HepG2 (cell line): ENCODE data around the gene NGEF. TPM values are rescaled to one million over a fixed set of nuclear protein-coding genes. Genes with fewer than 3 reads are reported as not detected.

ENCODE experiments used
- ARNT ChIP-seq: fragments of 450-650 bp; IDR thresholded peaks from 2 replicates; pipeline ENCODE4 v1.6.1; 2017
- ATM ChIP-seq: fragments of 450-650 bp; IDR thresholded peaks from 2 replicates; pipeline ENCODE4 v1.7.1; 2017; ENCODE audit warnings: mild to moderate bottlenecking, borderline replicate concordance
- FOSL2 ChIP-seq: sonication (generic); formaldehyde crosslinking; IDR thresholded peaks from 2 replicates; pipeline ENCODE4 v1.4.0; 2020; ENCODE audit warnings: missing genetic modification reagents
- FOXA1 ChIP-seq, 2 experiments: fragments of 450-650 bp in 1 of 2; sonication (generic) in 1 of 2; formaldehyde crosslinking in 1 of 2; IDR thresholded peaks; 2 replicates each; pipeline versions ENCODE4 v1.4.0 to v1.6.1; 2016 to 2020; ENCODE audit warnings: missing genetic modification reagents in 1 of 2
- HNF4G ChIP-seq, 2 experiments: sonication (generic) in 1 of 2; formaldehyde crosslinking in 1 of 2; IDR thresholded peaks; 2 replicates each; pipeline versions ENCODE4 v1.4.0 to v1.6.1; 2011 to 2020; ENCODE audit warnings: borderline replicate concordance in 2 of 2, low read depth in 2 of 2, mild to moderate bottlenecking in 2 of 2, low read length in 1 of 2, missing genetic modification reagents in 1 of 2, moderate library complexity in 1 of 2
- HNRNPH1 ChIP-seq: fragments of 200-400 bp; formaldehyde crosslinking; optimal IDR thresholded peaks from 2 replicates; pipeline ENCODE3; 2017; ENCODE audit warnings: mild to moderate bottlenecking, low read depth, low read length
- HNRNPL ChIP-seq: fragments of 200-400 bp; formaldehyde crosslinking; IDR thresholded peaks from 2 replicates; pipeline ENCODE4 v1.6.1; 2017; ENCODE audit warnings: mild to moderate bottlenecking, low read depth, low read length
- KLF11 ChIP-seq: IDR thresholded peaks from 2 replicates; pipeline ENCODE4 v1.6.1; 2016; ENCODE audit warnings: missing compliant biosample characterization
- SALL1 ChIP-seq: sonication (generic); formaldehyde crosslinking; IDR thresholded peaks from 2 replicates; pipeline ENCODE4 v1.8.0; 2022; ENCODE audit warnings: mild to moderate bottlenecking, missing genetic modification reagents
- SOX5 ChIP-seq: IDR thresholded peaks from 2 replicates; pipeline ENCODE4 v1.6.1; 2016; ENCODE audit warnings: borderline replicate concordance
- TBX2 ChIP-seq: sonication (generic); formaldehyde crosslinking; IDR thresholded peaks from 2 replicates; pipeline ENCODE4 v1.5.0; 2020; ENCODE audit warnings: missing genetic modification reagents, mild to moderate bottlenecking, borderline replicate concordance
- ZNF292 ChIP-seq: sonication (generic); formaldehyde crosslinking; IDR thresholded peaks from 2 replicates; pipeline ENCODE4 v1.8.1; 2022; ENCODE audit warnings: mild to moderate bottlenecking, low read depth, missing genetic modification reagents, borderline replicate concordance
- ZNF501 ChIP-seq: sonication (generic); formaldehyde crosslinking; IDR thresholded peaks from 2 replicates; pipeline ENCODE4 v1.5.1; 2020; ENCODE audit warnings: mild to moderate bottlenecking, moderate library complexity, missing genetic modification reagents
- ZNF644 ChIP-seq: IDR thresholded peaks from 2 replicates; pipeline ENCODE4 v1.6.1; 2016; ENCODE audit warnings: low read depth
- ZNF670 ChIP-seq: sonication (generic); formaldehyde crosslinking; IDR thresholded peaks from 2 replicates; pipeline ENCODE4 v1.8.0; 2022; ENCODE audit warnings: mild to moderate bottlenecking, missing genetic modification reagents, borderline replicate concordance
- ZNF782 ChIP-seq: sonication (generic); formaldehyde crosslinking; IDR thresholded peaks from 2 replicates; pipeline ENCODE4 v1.4.0; 2020; ENCODE audit warnings: missing genetic modification reagents, mild to moderate bottlenecking, borderline replicate concordance
- polyA plus RNA-seq, 8 experiments: library from polyadenylated mRNA; depleted of rRNA in 3 of 8; stranded (reverse) in 7 of 8; unstranded in 1 of 8; fragments of >200 nt; fragmentation: Illumina TruSeq in 4 of 8; extraction: Trizol in 4 of 8; gene quantifications; 2 replicates each; pipeline versions ENCODE4 v1.2.1 to v1.2.3, GENCODE V29; 2011 to 2016; ENCODE audit warnings: low read depth in 4 of 8, missing spikeins in 1 of 8, mixed read lengths in 1 of 8; ENCODE audit not compliant: insufficient read depth in 1 of 8
- total RNA-seq, 5 experiments: library from RNA; depleted of rRNA; stranded (reverse); fragments of >200 nt; fragmentation: Illumina TruSeq; extraction: Trizol; gene quantifications; 2 replicates each; pipeline ENCODE4 v1.2.3, GENCODE V29; 2016; ENCODE audit warnings: low read depth in 1 of 5
- TF ChIP-seq, protein P1 (sequence below): sonication (generic); formaldehyde crosslinking; IDR thresholded peaks from 2 replicates; pipeline ENCODE4 v1.4.0; 2020; ENCODE audit warnings: mild to moderate bottlenecking, missing genetic modification reagents, borderline replicate concordance
- TF ChIP-seq, protein P2 (sequence below): sonication (generic); formaldehyde crosslinking; IDR thresholded peaks from 2 replicates; pipeline ENCODE4 v1.5.0; 2020; ENCODE audit warnings: mild to moderate bottlenecking, missing genetic modification reagents, borderline replicate concordance
- TF ChIP-seq, protein P3 (sequence below): sonication (generic); formaldehyde crosslinking; IDR thresholded peaks from 2 replicates; pipeline ENCODE4 v1.8.0; 2022; ENCODE audit warnings: mild to moderate bottlenecking, missing genetic modification reagents, moderate library complexity
- TF ChIP-seq, protein P4 (sequence below): sonication (generic); formaldehyde crosslinking; IDR thresholded peaks from 2 replicates; pipeline ENCODE4 v1.8.1; 2023; ENCODE audit warnings: mild to moderate bottlenecking, missing genetic modification reagents, borderline replicate concordance
- TF ChIP-seq, protein P5 (sequence below): sonication (generic); formaldehyde crosslinking; IDR thresholded peaks from 2 replicates; pipeline ENCODE4 v1.8.1; 2023; ENCODE audit warnings: mild to moderate bottlenecking, missing genetic modification reagents

The NGEF gene
- total and polyA plus RNA-seq, 2 of the 13 experiments (the other 11 are each of a cell fraction or from before 2014, with no cell fraction given) = 14.4 to 36.9 TPM

DNA sequence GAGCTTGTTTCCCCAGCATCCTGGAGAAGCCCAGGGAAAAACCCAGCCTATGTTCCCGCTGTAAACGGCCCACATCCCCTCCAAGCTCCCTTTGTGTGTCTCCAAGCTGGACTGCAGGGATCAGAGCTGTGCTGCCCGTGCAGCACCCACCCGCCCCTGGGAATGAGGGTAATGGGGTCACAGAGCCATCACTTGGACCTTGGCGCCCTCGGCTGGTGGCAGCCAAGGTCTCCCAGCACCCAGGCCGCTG lies 46.4 kb upstream of the NGEF start (continued):
- TF ChIP-seq, protein P1, sequence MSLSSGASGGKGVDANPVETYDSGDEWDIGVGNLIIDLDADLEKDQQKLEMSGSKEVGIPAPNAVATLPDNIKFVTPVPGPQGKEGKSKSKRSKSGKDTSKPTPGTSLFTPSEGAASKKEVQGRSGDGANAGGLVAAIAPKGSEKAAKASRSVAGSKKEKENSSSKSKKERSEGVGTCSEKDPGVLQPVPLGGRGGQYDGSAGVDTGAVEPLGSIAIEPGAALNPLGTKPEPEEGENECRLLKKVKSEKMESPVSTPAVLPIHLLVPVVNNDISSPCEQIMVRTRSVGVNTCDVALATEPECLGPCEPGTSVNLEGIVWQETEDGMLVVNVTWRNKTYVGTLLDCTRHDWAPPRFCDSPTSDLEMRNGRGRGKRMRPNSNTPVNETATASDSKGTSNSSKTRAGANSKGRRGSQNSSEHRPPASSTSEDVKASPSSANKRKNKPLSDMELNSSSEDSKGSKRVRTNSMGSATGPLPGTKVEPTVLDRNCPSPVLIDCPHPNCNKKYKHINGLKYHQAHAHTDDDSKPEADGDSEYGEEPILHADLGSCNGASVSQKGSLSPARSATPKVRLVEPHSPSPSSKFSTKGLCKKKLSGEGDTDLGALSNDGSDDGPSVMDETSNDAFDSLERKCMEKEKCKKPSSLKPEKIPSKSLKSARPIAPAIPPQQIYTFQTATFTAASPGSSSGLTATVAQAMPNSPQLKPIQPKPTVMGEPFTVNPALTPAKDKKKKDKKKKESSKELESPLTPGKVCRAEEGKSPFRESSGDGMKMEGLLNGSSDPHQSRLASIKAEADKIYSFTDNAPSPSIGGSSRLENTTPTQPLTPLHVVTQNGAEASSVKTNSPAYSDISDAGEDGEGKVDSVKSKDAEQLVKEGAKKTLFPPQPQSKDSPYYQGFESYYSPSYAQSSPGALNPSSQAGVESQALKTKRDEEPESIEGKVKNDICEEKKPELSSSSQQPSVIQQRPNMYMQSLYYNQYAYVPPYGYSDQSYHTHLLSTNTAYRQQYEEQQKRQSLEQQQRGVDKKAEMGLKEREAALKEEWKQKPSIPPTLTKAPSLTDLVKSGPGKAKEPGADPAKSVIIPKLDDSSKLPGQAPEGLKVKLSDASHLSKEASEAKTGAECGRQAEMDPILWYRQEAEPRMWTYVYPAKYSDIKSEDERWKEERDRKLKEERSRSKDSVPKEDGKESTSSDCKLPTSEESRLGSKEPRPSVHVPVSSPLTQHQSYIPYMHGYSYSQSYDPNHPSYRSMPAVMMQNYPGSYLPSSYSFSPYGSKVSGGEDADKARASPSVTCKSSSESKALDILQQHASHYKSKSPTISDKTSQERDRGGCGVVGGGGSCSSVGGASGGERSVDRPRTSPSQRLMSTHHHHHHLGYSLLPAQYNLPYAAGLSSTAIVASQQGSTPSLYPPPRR (CRISPR knock-in tag) = 0 out of 2 replicates have a peak, but pooled peaks have one; percentile 48
- TF ChIP-seq ZNF292 (CRISPR knock-in tag) (no peak), ZNF501 (CRISPR knock-in tag) (no peak; the same call in 1 of the 2 replicates), ATM (no peak), HNRNPH1 (no peak), FOSL2 (peak; percentile 48), ARNT (no peak), FOXA1 (IDR thresholded peaks at IDR 0.05) (no peak), FOXA1 (CRISPR knock-in tag; IDR thresholded peaks at IDR 0.05) (0 out of 2 replicates have a peak, but pooled peaks have one; percentile 40), HNF4G (IDR thresholded peaks at IDR 0.05; ENCODE audit: borderline replicate concordance, low read depth, low read length) (0 out of 2 replicates have a peak, but pooled peaks have one; percentile 9), HNF4G (CRISPR knock-in tag; IDR thresholded peaks at IDR 0.05; ENCODE audit: borderline replicate concordance, low read depth) (no peak), SALL1 (CRISPR knock-in tag) (peak; percentile 63), HNRNPL (peak; percentile 81; the same call in 1 of the 2 replicates), ZNF644 (CRISPR knock-in tag) (0 out of 2 replicates have a peak, but pooled peaks have one; percentile 42), ZNF782 (CRISPR knock-in tag) (no peak), SOX5 (CRISPR knock-in tag) (peak; percentile 12; the same call in 1 of the 2 replicates), TBX2 (no peak; the same call in 1 of the 2 replicates), KLF11 (CRISPR knock-in tag) (peak; percentile 59; the same call in 1 of the 2 replicates), ZNF670 (CRISPR knock-in tag) (peak; percentile 71; the same call in 1 of the 2 replicates)
- TF ChIP-seq, protein P2, sequence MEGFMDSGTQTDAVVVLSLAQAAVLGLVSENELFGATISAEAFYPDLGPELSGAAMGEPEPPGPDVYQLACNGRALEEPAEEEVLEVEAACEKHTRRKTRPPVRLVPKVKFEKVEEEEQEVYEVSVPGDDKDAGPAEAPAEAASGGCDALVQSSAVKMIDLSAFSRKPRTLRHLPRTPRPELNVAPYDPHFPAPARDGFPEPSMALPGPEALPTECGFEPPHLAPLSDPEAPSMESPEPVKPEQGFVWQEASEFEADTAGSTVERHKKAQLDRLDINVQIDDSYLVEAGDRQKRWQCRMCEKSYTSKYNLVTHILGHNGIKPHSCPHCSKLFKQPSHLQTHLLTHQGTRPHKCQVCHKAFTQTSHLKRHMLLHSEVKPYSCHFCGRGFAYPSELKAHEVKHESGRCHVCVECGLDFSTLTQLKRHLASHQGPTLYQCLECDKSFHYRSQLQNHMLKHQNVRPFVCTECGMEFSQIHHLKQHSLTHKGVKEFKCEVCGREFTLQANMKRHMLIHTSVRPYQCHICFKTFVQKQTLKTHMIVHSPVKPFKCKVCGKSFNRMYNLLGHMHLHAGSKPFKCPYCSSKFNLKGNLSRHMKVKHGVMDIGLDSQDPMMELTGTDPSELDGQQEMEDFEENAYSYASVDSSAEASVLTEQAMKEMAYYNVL (CRISPR knock-in tag) = no peak
- TF ChIP-seq, protein P3, sequence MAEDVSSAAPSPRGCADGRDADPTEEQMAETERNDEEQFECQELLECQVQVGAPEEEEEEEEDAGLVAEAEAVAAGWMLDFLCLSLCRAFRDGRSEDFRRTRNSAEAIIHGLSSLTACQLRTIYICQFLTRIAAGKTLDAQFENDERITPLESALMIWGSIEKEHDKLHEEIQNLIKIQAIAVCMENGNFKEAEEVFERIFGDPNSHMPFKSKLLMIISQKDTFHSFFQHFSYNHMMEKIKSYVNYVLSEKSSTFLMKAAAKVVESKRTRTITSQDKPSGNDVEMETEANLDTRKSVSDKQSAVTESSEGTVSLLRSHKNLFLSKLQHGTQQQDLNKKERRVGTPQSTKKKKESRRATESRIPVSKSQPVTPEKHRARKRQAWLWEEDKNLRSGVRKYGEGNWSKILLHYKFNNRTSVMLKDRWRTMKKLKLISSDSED = no peak
- TF ChIP-seq, protein P4, sequence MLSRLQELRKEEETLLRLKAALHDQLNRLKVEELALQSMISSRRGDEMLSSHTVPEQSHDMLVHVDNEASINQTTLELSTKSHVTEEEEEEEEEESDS = no peak
- TF ChIP-seq, protein P5, sequence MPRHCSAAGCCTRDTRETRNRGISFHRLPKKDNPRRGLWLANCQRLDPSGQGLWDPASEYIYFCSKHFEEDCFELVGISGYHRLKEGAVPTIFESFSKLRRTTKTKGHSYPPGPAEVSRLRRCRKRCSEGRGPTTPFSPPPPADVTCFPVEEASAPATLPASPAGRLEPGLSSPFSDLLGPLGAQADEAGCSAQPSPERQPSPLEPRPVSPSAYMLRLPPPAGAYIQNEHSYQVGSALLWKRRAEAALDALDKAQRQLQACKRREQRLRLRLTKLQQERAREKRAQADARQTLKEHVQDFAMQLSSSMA (CRISPR knock-in tag) = peak; percentile 76; the same call in 1 of the 2 replicates
